HG03575 (cell line): ENCODE data around the gene PRKAG2.

Experiments used
- ATAC-seq: cut with Tn5 transposase; IDR thresholded peaks from one replicate; pipeline ENCODE4 v1.9.1; 2021; ENCODE audit not compliant: unreplicated experiment, insufficient number of reproducible peaks, low FRiP score; ENCODE audit errors: extremely low read depth

The PRKAG2 gene

GRCh38 chr7:151700586-151701165, 176.2 kb downstream of the PRKAG2 start:
- ATAC-seq: no peak

- no peak for ATAC-seq
Observed at GRCh38 chr7:151699928-151700319, 177.0 kb downstream of the PRKAG2 start.

- ATAC-seq: no peak
Observed at GRCh38 chr7:151699147-151699927, 177.6 kb downstream of the PRKAG2 start.

GRCh38 chr7:151697942-151698341, 179.0 kb downstream of the PRKAG2 start:
- no peak for ATAC-seq

- ATAC-seq: no peak
Observed at GRCh38 chr7:151697515-151697895, 179.4 kb downstream of the PRKAG2 start.

GRCh38 chr7:151696721-151697514, 180.0 kb downstream of the PRKAG2 start:
- no peak for ATAC-seq

- ATAC-seq: no peak
Observed at GRCh38 chr7:151695951-151696541, 180.9 kb downstream of the PRKAG2 start.

GRCh38 chr7:151694828-151695580, 181.9 kb downstream of the PRKAG2 start:
- no peak for ATAC-seq

GRCh38 chr7:151694441-151694827, 182.5 kb downstream of the PRKAG2 start:
- no peak for ATAC-seq

- no peak for ATAC-seq
Observed at GRCh38 chr7:151693140-151693539, 183.8 kb downstream of the PRKAG2 start.

- no peak for ATAC-seq
Observed at GRCh38 chr7:151692721-151693120, 184.2 kb downstream of the PRKAG2 start.

GRCh38 chr7:151691449-151691848, 185.5 kb downstream of the PRKAG2 start:
- no peak for ATAC-seq

GRCh38 chr7:151690606-151691005, 186.3 kb downstream of the PRKAG2 start:
- ATAC-seq: no peak

- no peak for ATAC-seq
Observed at GRCh38 chr7:151689196-151689971, 187.5 kb downstream of the PRKAG2 start.

- no peak for ATAC-seq
Observed at GRCh38 chr7:151688236-151688780, 188.6 kb downstream of the PRKAG2 start.

GRCh38 chr7:151687523-151688235, 189.2 kb downstream of the PRKAG2 start:
- ATAC-seq: no peak

- no peak for ATAC-seq
Observed at GRCh38 chr7:151686826-151687225, 190.1 kb downstream of the PRKAG2 start.
